Neutrophil (primary cell): ENCODE results near the gene BPIFA3.

Experiments
- H3K27ac ChIP-seq: fragments of 200-600 bp; sonication (generic); 2 replicates; pipeline ENCODE4 v1.5.1; 2016; ENCODE audit warnings: mild to moderate bottlenecking, moderate library complexity
- H3K27me3 ChIP-seq: fragments of 200-600 bp; sonication (generic); 2 replicates; pipeline ENCODE4 v1.6.0; 2016; ENCODE audit warnings: mild to moderate bottlenecking
- H3K36me3 ChIP-seq: fragments of 200-600 bp; sonication (generic); 2 replicates; pipeline ENCODE4 v1.5.1; 2017
- H3K4me1 ChIP-seq, 2 experiments: fragments of 200-600 bp in 1 of 2; sonication (generic) in 1 of 2; 1 replicate in 1 of 2; 2 replicates in 1 of 2; pipeline versions ENCODE4 v1.5.1 to v1.6.1; 2013 to 2016; ENCODE audit warnings: low read depth in 1 of 2, low read length in 1 of 2, mild to moderate bottlenecking in 1 of 2, moderate library complexity in 1 of 2; ENCODE audit not compliant: control insufficient read depth in 1 of 2, insufficient read depth in 1 of 2
- H3K4me3 ChIP-seq, 2 experiments: fragments of 200-600 bp in 1 of 2; sonication (generic) in 1 of 2; 1 replicate in 1 of 2; 2 replicates in 1 of 2; pipeline ENCODE4 v1.5.1; 2013 to 2016; ENCODE audit warnings: low read depth in 1 of 2, low read length in 1 of 2, mild to moderate bottlenecking in 1 of 2, moderate library complexity in 1 of 2
- H3K9me3 ChIP-seq: fragments of 200-600 bp; sonication (generic); 2 replicates; pipeline ENCODE4 v1.5.1; 2016
- TF ChIP-seq, protein P1 (sequence below): fragments of 200-600 bp; sonication (generic); IDR thresholded peaks from 2 replicates; pipeline ENCODE4 v1.5.1; 2016; ENCODE audit warnings: antibody characterized with exemption

BPIFA3 gene

GRCh38 chr20:33261465-33261864 is 44.3 kb downstream of the BPIFA3 start:
- H3K4me3 ChIP-seq = no peak overlapping the region
- H3K27ac ChIP-seq = peak overlapping the region; percentile 80
- H3K4me1 ChIP-seq = peaks cover 33 to 41% of the 10 kb centered on the region in 2 experiments
- H3K27me3 ChIP-seq = no peaks in the 10 kb centered on the region
- H3K9me3 ChIP-seq = no peaks in the 10 kb centered on the region
- TF ChIP-seq, protein P1, sequence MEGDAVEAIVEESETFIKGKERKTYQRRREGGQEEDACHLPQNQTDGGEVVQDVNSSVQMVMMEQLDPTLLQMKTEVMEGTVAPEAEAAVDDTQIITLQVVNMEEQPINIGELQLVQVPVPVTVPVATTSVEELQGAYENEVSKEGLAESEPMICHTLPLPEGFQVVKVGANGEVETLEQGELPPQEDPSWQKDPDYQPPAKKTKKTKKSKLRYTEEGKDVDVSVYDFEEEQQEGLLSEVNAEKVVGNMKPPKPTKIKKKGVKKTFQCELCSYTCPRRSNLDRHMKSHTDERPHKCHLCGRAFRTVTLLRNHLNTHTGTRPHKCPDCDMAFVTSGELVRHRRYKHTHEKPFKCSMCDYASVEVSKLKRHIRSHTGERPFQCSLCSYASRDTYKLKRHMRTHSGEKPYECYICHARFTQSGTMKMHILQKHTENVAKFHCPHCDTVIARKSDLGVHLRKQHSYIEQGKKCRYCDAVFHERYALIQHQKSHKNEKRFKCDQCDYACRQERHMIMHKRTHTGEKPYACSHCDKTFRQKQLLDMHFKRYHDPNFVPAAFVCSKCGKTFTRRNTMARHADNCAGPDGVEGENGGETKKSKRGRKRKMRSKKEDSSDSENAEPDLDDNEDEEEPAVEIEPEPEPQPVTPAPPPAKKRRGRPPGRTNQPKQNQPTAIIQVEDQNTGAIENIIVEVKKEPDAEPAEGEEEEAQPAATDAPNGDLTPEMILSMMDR = no peak
- H3K36me3 ChIP-seq = no peaks in the 10 kb centered on the region

DNA sequence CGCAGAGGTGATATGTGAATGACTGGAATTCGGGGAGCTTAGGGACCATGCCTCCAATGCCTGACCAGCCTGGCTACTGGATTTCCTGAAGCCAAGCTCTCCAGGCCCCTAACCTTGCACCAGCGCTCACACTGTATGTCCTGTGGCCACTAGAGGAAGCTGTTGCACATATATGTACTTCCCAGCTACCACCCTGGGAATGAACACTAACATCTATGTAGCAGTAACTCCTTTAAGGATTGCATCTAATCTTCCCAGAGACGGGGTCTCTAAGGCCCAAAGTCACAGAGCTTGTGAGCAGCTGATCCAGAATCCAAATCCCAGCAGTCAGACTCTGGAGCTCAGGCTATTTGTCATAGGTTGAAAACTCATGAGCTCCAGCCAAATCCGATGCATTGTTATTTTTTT is 45.5 kb downstream of the BPIFA3 start:
- H3K9me3 ChIP-seq = no peaks in the 10 kb centered on the region
- no peaks in the 10 kb centered on the region for H3K27me3 ChIP-seq
- TF ChIP-seq, protein P1 = peak; percentile 25
- H3K27ac ChIP-seq = peak overlapping the region; percentile 80
- no peaks in the 10 kb centered on the region for H3K36me3 ChIP-seq
- H3K4me3 ChIP-seq = peak overlapping the region in 1 of 2 experiments; percentile 8
- H3K4me1 ChIP-seq = peaks cover 43 to 53% of the 10 kb centered on the region in 2 experiments

- H3K4me3 ChIP-seq = no peak overlapping the region
- H3K4me1 ChIP-seq = peaks cover 54 to 64% of the 10 kb centered on the region in 2 experiments
- H3K27me3 ChIP-seq = no peaks in the 10 kb centered on the region
- no peaks in the 10 kb centered on the region for H3K9me3 ChIP-seq
- no peaks in the 10 kb centered on the region for H3K36me3 ChIP-seq
- H3K27ac ChIP-seq = peak overlapping the region; percentile 80
- TF ChIP-seq, protein P1 = no peak
Measured at GRCh38 chr20:33263784-33264183, 46.6 kb downstream of the BPIFA3 start.

GRCh38 chr20:33267701-33268100 is 50.5 kb downstream of the BPIFA3 start:
- no peak overlapping the region for H3K4me3 ChIP-seq
- TF ChIP-seq, protein P1 = no peak
- H3K9me3 ChIP-seq = no peaks in the 10 kb centered on the region
- H3K27me3 ChIP-seq = no peaks in the 10 kb centered on the region
- no peaks in the 10 kb centered on the region for H3K36me3 ChIP-seq
- H3K4me1 ChIP-seq = peaks cover 49 to 60% of the 10 kb centered on the region in 2 experiments
- peak overlapping the region; percentile 61 for H3K27ac ChIP-seq

GRCh38 chr20:33272155-33272873 is 55.2 kb downstream of the BPIFA3 start:
- Histone ChIP-seq H3K36me3 (no peaks in the 10 kb centered on the region), H3K27me3 (no peaks in the 10 kb centered on the region), H3K9me3 (no peaks in the 10 kb centered on the region), H3K27ac (no peak overlapping the region), H3K4me1 (peaks cover 25 to 28% of the 10 kb centered on the region in 2 experiments), H3K4me3 (no peak overlapping the region)
- TF ChIP-seq, protein P1 = no peak
